Esophagus squamous epithelium (tissue), 4 donors: ENCODE results near the gene HSPA2.

Experiments
- CTCF ChIP-seq, 6 experiments: fragments of 450-650 bp in 4 of 6; fragments of 200-600 bp in 2 of 6; sonication (generic) in 2 of 6; IDR thresholded peaks; one replicate each; pipeline ENCODE4 v1.5.1; 2016 to 2019; ENCODE audit warnings: antibody characterized with exemption in 6 of 6, mild to moderate bottlenecking in 4 of 6, moderate library complexity in 4 of 6
- POLR2A ChIP-seq, 4 donors: fragments of 450-650 bp; IDR thresholded peaks; one replicate each; pipeline ENCODE4 v1.6.1; 2017; ENCODE audit warnings: antibody characterized with exemption in 4 of 4, mild to moderate bottlenecking in 4 of 4, moderate library complexity in 3 of 4

- TF ChIP-seq CTCF (IDR thresholded peaks at IDR 0.05): no peak
- no peak for TF ChIP-seq POLR2A (IDR thresholded peaks at IDR 0.05)
Observed at GRCh38 chr14:64508215-64508776, 32.2 kb upstream of the HSPA2 start.
